Activated naive CD8-positive, alpha-beta T cell treated with anti-CD3 and anti-CD28 coated beads for 36 hours (primary cell): ENCODE measurements around the gene CNKSR3. TPM values are rescaled to one million over a fixed set of nuclear protein-coding genes. Genes with fewer than 3 reads are reported as not detected.

Experiments used
- DNase-seq: peaks from one replicate; pipeline ENCODE4 v3.0.0; 2021
- H3K27ac Mint-ChIP-seq: one replicate; pipeline ENCODE4 v1.8.0; 2022; ENCODE audit warnings: mild to moderate bottlenecking, moderate library complexity, mixed read lengths
- H3K27me3 Mint-ChIP-seq: one replicate; pipeline ENCODE4 v1.8.0; 2022; ENCODE audit warnings: mild to moderate bottlenecking, mixed read lengths
- H3K36me3 Mint-ChIP-seq: one replicate; pipeline ENCODE4 v1.8.0; 2021; ENCODE audit warnings: mild to moderate bottlenecking, mixed read lengths
- H3K4me1 Mint-ChIP-seq: one replicate; pipeline ENCODE4 v1.8.0; 2021; ENCODE audit warnings: mixed read lengths
- H3K4me3 Mint-ChIP-seq: one replicate; pipeline ENCODE4 v1.8.0; 2022; ENCODE audit warnings: mild to moderate bottlenecking, moderate library complexity, mixed read lengths
- H3K9me3 Mint-ChIP-seq: one replicate; pipeline ENCODE4 v1.8.0; 2022; ENCODE audit warnings: mixed read lengths
- total RNA-seq, 2 experiments: library from RNA; stranded (reverse); gene quantifications; one replicate each; pipeline ENCODE4 v1.2.3, GENCODE V29; 2021

The CNKSR3 gene
- total RNA-seq, 2 experiments from 2014 or later: 1.1 to 1.3 TPM

GRCh38 chr6:154482858-154483257 is 27.6 kb downstream of the CNKSR3 start:
- H3K4me3 Mint-ChIP-seq: no peak overlapping the region
- H3K9me3 Mint-ChIP-seq: no peaks in the 10 kb centered on the region
- DNase-seq: no peak
- H3K36me3 Mint-ChIP-seq: no peaks in the 10 kb centered on the region
- peaks cover 8% of the 10 kb centered on the region for H3K27me3 Mint-ChIP-seq
- no peak overlapping the region for H3K27ac Mint-ChIP-seq
- no peaks in the 10 kb centered on the region for H3K4me1 Mint-ChIP-seq

DNA sequence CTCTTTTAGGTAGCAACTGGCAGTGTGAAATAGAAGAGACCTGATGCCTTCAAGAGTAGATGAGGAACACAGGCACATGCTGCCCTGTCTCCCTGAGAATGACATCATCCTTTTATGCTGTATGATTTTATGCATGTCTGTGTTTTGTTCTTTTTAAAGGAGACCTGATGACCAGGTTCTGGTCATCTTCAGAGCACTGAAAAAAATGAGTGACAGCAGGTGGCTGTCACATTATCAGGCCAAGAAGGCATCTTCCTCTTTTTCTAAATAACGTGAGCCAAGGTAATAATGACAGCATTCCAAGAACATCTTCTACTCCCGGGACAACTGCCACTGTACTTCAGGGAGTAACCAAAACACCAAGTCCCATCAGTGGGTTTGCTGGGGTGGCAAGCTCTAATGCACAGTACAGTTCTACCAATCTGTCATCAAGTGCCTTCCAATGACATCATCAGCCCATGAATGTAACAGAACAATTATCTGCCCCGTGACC is 28.9 kb downstream of the CNKSR3 start:
- no peaks in the 10 kb centered on the region for H3K36me3 Mint-ChIP-seq
- H3K27ac Mint-ChIP-seq: no peak overlapping the region
- DNase-seq: no peak
- H3K4me1 Mint-ChIP-seq: no peaks in the 10 kb centered on the region
- no peaks in the 10 kb centered on the region for H3K9me3 Mint-ChIP-seq
- no peak overlapping the region for H3K4me3 Mint-ChIP-seq
- peaks cover 4% of the 10 kb centered on the region for H3K27me3 Mint-ChIP-seq

DNA sequence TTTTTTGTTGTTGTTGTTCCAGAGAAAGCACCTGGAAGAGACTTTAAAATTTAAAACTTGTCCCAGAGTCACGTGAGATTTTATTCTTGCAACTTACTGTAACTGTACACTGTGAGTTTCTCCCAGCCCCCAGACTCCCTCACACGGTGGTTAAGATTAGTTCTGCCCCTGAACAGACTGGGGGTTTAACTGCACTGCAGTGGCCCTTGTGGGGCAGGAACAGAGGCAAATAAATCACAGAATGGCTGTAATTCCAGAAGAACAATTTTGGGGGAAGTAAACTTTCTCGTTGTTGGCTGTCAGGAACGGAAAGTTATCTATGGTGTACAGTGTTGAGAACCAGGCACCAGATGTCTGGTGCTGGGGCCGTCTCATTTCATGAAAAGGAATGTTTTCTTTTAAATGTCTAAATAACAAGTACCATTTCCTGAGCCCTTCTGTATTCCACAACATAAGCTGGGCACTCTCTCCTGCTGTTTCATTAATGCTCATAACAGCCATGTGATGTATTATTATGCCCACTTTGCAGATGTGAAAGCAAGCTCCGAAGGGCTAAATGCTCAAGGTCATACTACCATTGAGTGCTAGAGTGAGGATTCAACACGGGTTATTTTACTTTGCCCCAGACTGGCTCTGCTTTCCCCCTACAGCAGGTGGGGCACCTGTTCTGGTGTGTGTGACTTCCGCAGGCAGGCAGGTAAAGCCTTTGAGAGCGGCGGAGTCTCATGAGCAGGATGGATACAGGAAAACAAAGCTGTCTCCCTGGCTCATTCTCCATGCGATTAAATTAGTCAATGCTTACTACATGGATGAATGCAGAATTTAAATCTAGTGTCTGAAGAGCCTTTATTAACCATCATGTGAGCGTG is 30.5 kb downstream of the CNKSR3 start:
- Mint-ChIP-seq H3K36me3 (no peaks in the 10 kb centered on the region), H3K27me3 (peaks cover 4% of the 10 kb centered on the region), H3K4me1 (no peaks in the 10 kb centered on the region), H3K9me3 (no peaks in the 10 kb centered on the region), H3K4me3 (no peak overlapping the region), H3K27ac (no peak overlapping the region)
- no peak for DNase-seq

- Mint-ChIP-seq H3K27me3 (peaks cover 4% of the 10 kb centered on the region), H3K36me3 (no peaks in the 10 kb centered on the region), H3K27ac (no peak overlapping the region), H3K9me3 (no peaks in the 10 kb centered on the region), H3K4me1 (no peaks in the 10 kb centered on the region), H3K4me3 (no peak overlapping the region)
- no peak for DNase-seq
Observed at GRCh38 chr6:154479351-154479769, 31.1 kb downstream of the CNKSR3 start.

GRCh38 chr6:154478701-154479060 is 31.8 kb downstream of the CNKSR3 start:
- H3K27me3 Mint-ChIP-seq: peaks cover 4% of the 10 kb centered on the region
- no peaks in the 10 kb centered on the region for H3K36me3 Mint-ChIP-seq
- H3K4me3 Mint-ChIP-seq: no peak overlapping the region
- H3K9me3 Mint-ChIP-seq: no peaks in the 10 kb centered on the region
- no peak for DNase-seq
- no peak overlapping the region for H3K27ac Mint-ChIP-seq
- no peaks in the 10 kb centered on the region for H3K4me1 Mint-ChIP-seq

- no peaks in the 10 kb centered on the region for H3K9me3 Mint-ChIP-seq
- no peaks in the 10 kb centered on the region for H3K4me1 Mint-ChIP-seq
- no peak overlapping the region for H3K27ac Mint-ChIP-seq
- DNase-seq: no peak
- no peak overlapping the region for H3K4me3 Mint-ChIP-seq
- H3K36me3 Mint-ChIP-seq: no peaks in the 10 kb centered on the region
- H3K27me3 Mint-ChIP-seq: peaks cover 4% of the 10 kb centered on the region
Observed at GRCh38 chr6:154478021-154478700, 32.3 kb downstream of the CNKSR3 start.

GRCh38 chr6:154476494-154476893 is 34.0 kb downstream of the CNKSR3 start:
- no peaks in the 10 kb centered on the region for H3K4me1 Mint-ChIP-seq
- no peak overlapping the region for H3K27ac Mint-ChIP-seq
- H3K4me3 Mint-ChIP-seq: no peak overlapping the region
- H3K27me3 Mint-ChIP-seq: peaks cover 2% of the 10 kb centered on the region
- no peaks in the 10 kb centered on the region for H3K9me3 Mint-ChIP-seq
- H3K36me3 Mint-ChIP-seq: no peaks in the 10 kb centered on the region
- DNase-seq: no peak

- H3K27me3 Mint-ChIP-seq: no peaks in the 10 kb centered on the region
- H3K36me3 Mint-ChIP-seq: no peaks in the 10 kb centered on the region
- no peaks in the 10 kb centered on the region for H3K4me1 Mint-ChIP-seq
- DNase-seq: no peak
- peaks cover 4% of the 10 kb centered on the region for H3K9me3 Mint-ChIP-seq
- H3K27ac Mint-ChIP-seq: no peak overlapping the region
- H3K4me3 Mint-ChIP-seq: no peak overlapping the region
Observed at GRCh38 chr6:154474648-154475428, 35.6 kb downstream of the CNKSR3 start.

DNA sequence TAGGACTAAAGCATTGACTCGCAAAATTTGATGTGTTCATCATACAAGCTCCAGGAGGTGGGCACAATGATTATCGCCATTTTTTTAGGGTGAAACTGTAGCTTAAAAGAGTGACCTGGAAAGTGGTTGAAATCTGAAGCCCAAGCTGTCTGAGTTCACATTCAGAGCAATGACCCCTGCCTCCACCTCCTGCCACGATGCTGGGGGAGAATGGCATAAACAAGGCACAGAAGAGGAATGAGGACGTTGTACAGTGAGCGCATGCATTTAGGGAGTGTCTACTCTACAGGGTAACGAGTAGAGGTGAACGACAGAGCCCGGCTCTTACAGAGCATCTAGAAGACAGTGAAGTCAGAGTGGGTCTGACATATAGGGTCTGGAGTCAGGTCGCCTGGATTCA is 37.2 kb downstream of the CNKSR3 start:
- H3K9me3 Mint-ChIP-seq: peaks cover 4% of the 10 kb centered on the region
- no peaks in the 10 kb centered on the region for H3K27me3 Mint-ChIP-seq
- no peaks in the 10 kb centered on the region for H3K36me3 Mint-ChIP-seq
- DNase-seq: no peak
- no peak overlapping the region for H3K27ac Mint-ChIP-seq
- no peak overlapping the region for H3K4me3 Mint-ChIP-seq
- no peaks in the 10 kb centered on the region for H3K4me1 Mint-ChIP-seq

GRCh38 chr6:154471609-154472362 is 38.7 kb downstream of the CNKSR3 start:
- H3K27ac Mint-ChIP-seq: no peak overlapping the region
- no peaks in the 10 kb centered on the region for H3K4me1 Mint-ChIP-seq
- no peaks in the 10 kb centered on the region for H3K36me3 Mint-ChIP-seq
- DNase-seq: no peak
- H3K27me3 Mint-ChIP-seq: no peaks in the 10 kb centered on the region
- peaks cover 4% of the 10 kb centered on the region for H3K9me3 Mint-ChIP-seq
- H3K4me3 Mint-ChIP-seq: no peak overlapping the region

DNA sequence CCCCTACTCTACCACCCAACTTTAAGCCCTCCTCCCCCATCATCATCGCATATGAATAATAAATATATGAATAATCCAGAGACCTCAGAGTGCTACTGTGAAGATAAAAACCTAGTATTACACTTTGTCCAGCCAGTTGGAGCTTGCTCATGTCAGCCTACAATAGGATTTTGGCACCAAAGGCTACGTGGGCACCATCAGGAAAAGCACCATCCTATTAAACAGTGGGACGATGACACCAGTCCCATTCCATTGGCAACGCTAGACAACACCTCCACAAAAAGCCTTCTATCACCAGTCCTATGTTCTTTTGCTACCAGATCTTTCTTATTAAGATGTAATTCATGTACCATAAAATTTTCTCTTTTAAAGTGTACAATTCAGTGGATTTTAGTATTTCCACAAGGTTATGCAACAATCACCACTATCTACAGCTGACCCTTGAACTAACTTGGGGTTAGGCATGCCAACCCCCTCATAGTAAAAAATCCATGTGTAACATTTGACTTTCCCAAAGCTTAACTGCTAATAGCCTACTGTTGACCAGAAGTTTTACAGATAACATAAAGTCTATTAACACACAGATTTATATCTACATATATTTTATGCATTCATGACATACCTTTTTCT is 41.1 kb downstream of the CNKSR3 start:
- Mint-ChIP-seq H3K9me3 (peaks cover 4% of the 10 kb centered on the region), H3K27ac (no peak overlapping the region), H3K27me3 (no peaks in the 10 kb centered on the region), H3K4me1 (no peaks in the 10 kb centered on the region), H3K4me3 (no peak overlapping the region), H3K36me3 (no peaks in the 10 kb centered on the region)
- no peak for DNase-seq

GRCh38 chr6:154468760-154469159 is 41.7 kb downstream of the CNKSR3 start:
- peaks cover 4% of the 10 kb centered on the region for H3K9me3 Mint-ChIP-seq
- DNase-seq: no peak
- no peaks in the 10 kb centered on the region for H3K4me1 Mint-ChIP-seq
- H3K27me3 Mint-ChIP-seq: no peaks in the 10 kb centered on the region
- H3K4me3 Mint-ChIP-seq: no peak overlapping the region
- no peaks in the 10 kb centered on the region for H3K36me3 Mint-ChIP-seq
- H3K27ac Mint-ChIP-seq: no peak overlapping the region

DNA sequence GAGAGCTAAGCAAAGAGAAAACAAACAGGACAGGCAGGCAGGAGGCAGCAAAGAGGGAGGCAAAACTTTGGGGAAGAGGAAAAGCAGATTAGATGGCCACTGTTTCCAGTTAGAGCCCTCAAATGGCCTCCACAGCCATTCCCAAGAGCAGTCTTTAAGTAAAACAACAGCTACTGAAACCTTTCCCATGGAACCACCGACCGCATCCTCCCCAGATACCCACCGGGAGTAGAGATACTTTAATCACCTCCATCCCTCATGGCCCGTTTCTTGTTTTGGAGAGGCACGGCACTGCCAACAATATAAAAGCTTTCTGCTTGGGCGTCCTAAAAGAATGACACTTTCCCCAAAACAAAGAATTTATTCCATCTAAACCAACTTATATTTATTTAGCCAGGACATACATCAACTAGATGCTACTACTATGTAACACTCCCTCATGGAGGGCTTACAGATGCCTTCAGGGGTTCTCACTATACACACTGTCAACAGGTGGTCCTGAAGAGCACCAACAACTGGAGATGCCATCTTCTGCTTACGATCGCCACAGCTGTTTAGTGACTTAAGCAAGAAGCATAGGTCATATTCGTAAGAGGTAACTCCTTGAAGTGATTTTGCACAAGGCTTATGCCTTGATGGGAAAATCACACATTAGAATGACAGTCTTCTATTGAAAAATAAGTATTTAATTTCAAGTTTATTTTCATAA is 43.4 kb downstream of the CNKSR3 start:
- DNase-seq: no peak
- H3K27ac Mint-ChIP-seq: no peak overlapping the region
- H3K4me1 Mint-ChIP-seq: no peaks in the 10 kb centered on the region
- no peaks in the 10 kb centered on the region for H3K36me3 Mint-ChIP-seq
- peaks cover 4% of the 10 kb centered on the region for H3K9me3 Mint-ChIP-seq
- H3K27me3 Mint-ChIP-seq: no peaks in the 10 kb centered on the region
- no peak overlapping the region for H3K4me3 Mint-ChIP-seq

DNA sequence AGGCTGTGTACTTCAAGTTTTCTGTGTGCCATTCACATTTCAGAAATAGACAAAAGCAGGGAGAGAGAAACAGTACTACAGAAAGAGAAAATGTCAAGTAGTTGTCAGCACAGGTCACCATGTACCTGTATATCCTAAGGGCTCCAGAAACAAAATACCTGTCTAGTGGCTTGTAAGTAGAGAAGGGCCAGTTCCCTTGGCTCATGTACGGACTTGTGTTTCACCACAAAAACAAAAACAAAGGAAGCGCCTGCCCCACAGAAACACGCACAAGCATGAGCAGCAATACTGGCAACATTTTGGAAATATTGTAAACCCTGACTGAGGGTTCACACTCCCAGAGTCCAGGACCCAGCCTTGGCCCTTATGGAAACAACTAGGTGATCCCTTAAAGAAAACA is 44.3 kb downstream of the CNKSR3 start:
- H3K4me1 Mint-ChIP-seq: no peaks in the 10 kb centered on the region
- H3K4me3 Mint-ChIP-seq: no peak overlapping the region
- no peaks in the 10 kb centered on the region for H3K27me3 Mint-ChIP-seq
- no peak overlapping the region for H3K27ac Mint-ChIP-seq
- no peak for DNase-seq
- H3K36me3 Mint-ChIP-seq: no peaks in the 10 kb centered on the region
- peaks cover 4% of the 10 kb centered on the region for H3K9me3 Mint-ChIP-seq
